Neural progenitor cell (in vitro differentiated cells): Measurements from ENCODE around the gene TRAPPC12. TPM values are rescaled to one million over a fixed set of nuclear protein-coding genes. Genes with fewer than 3 reads are reported as not detected.
A peak's percentile ranks its signal among the peaks of the same experiment; 100 is the strongest.
"Not testable (repeated sequence)": the region's sequence is repeated elsewhere in the genome, so short reads cannot be mapped to it uniquely, and the experiment has no call there.

Experiments used
- DNase-seq: peaks from one replicate; pipeline ENCODE4 v3.0.0-alpha.2; 2016; ENCODE audit warnings: low spot score
- H2AFZ ChIP-seq: fragments of 200-600 bp; sonication (generic); replicated peaks from 2 replicates; pipeline ENCODE4 v1.6.1; 2016; ENCODE audit warnings: antibody characterized with exemption
- H3F3A ChIP-seq: fragments of 200-600 bp; sonication (generic); 2 replicates; pipeline ENCODE4 v1.6.1; 2016; ENCODE audit warnings: antibody characterized with exemption, low read depth
- H3K27ac ChIP-seq: fragments of 200-600 bp; sonication (generic); 2 replicates; pipeline ENCODE4 v1.5.1; 2016; ENCODE audit warnings: mild to moderate bottlenecking
- H3K27me3 ChIP-seq: fragments of 200-600 bp; sonication (generic); 2 replicates; pipeline ENCODE4 v1.6.1; 2016; ENCODE audit warnings: mild to moderate bottlenecking, moderate library complexity
- H3K36me3 ChIP-seq: fragments of 200-600 bp; sonication (generic); 2 replicates; pipeline ENCODE4 v1.5.1; 2016
- H3K4me1 ChIP-seq: fragments of 200-600 bp; sonication (generic); 2 replicates; pipeline ENCODE4 v1.6.1; 2016; ENCODE audit warnings: mixed run types
- H3K4me2 ChIP-seq: fragments of 200-600 bp; sonication (generic); 2 replicates; pipeline ENCODE4 v1.6.1; 2016
- H3K4me3 ChIP-seq: fragments of 200-600 bp; sonication (generic); 2 replicates; pipeline ENCODE4 v1.5.1; 2016
- H3K79me2 ChIP-seq: fragments of 200-600 bp; sonication (generic); 2 replicates; pipeline ENCODE4 v1.6.1; 2016; ENCODE audit warnings: low read depth
- H3K9ac ChIP-seq: fragments of 200-600 bp; sonication (generic); 2 replicates; pipeline ENCODE4 v1.6.1; 2016
- H3K9me3 ChIP-seq: fragments of 200-600 bp; sonication (generic); 2 replicates; pipeline ENCODE4 v1.5.1; 2016; ENCODE audit warnings: low read depth
- H4K20me1 ChIP-seq: fragments of 200-600 bp; sonication (generic); 2 replicates; pipeline ENCODE4 v1.6.1; 2016; ENCODE audit warnings: low read depth
- H3K27ac Mint-ChIP-seq: 3 replicates; pipeline ENCODE4 v1.8.0; 2021; ENCODE audit warnings: mixed read lengths
- H3K27me3 Mint-ChIP-seq: 2 replicates; pipeline ENCODE4 v1.8.0; 2022; ENCODE audit warnings: low read depth, mild to moderate bottlenecking, inconsistent platforms, moderate library complexity, mixed read lengths; ENCODE audit not compliant: insufficient read depth
- H3K36me3 Mint-ChIP-seq: 3 replicates; pipeline ENCODE4 v1.8.0; 2021; ENCODE audit warnings: mixed read lengths
- H3K4me1 Mint-ChIP-seq: 3 replicates; pipeline ENCODE4 v1.8.0; 2021; ENCODE audit warnings: mixed read lengths
- H3K4me3 Mint-ChIP-seq: 3 replicates; pipeline ENCODE4 v1.8.0; 2021; ENCODE audit warnings: mild to moderate bottlenecking, moderate library complexity, mixed read lengths
- H3K9me3 Mint-ChIP-seq: 3 replicates; pipeline ENCODE4 v1.8.0; 2020; ENCODE audit warnings: mixed read lengths
- CTCF ChIP-seq: fragments of 200-600 bp; sonication (generic); IDR thresholded peaks from 2 replicates; pipeline ENCODE4 v1.5.1; 2017; ENCODE audit warnings: antibody characterized with exemption, mild to moderate bottlenecking
- EZH2 ChIP-seq: fragments of 200-600 bp; sonication (generic); IDR thresholded peaks from 2 replicates; pipeline ENCODE4 v1.6.1; 2017; ENCODE audit warnings: antibody characterized with exemption, mild to moderate bottlenecking, moderate library complexity
- EZH2phosphoT487 ChIP-seq: fragments of 200-600 bp; sonication (generic); IDR thresholded peaks from 2 replicates; pipeline ENCODE4 v1.6.1; 2017; ENCODE audit warnings: antibody characterized with exemption
- total RNA-seq: library from RNA; depleted of rRNA; stranded (reverse); fragments of >200 nt; gene quantifications from 2 replicates; pipeline ENCODE4 v1.2.3, GENCODE V29; 2015; ENCODE audit warnings: low replicate concordance

TRAPPC12 gene
- total RNA-seq, 1 donor from 2014 or later = 59.5 TPM

GRCh38 chr2:3368261-3368722 lies 11.2 kb upstream of the TRAPPC12 start:
- Mint-ChIP-seq H3K36me3 (peaks cover 22% of the 10 kb centered on the region), H3K27ac (no peak overlapping the region), H3K27me3 (peaks cover 2% of the 10 kb centered on the region), H3K4me1 (peaks cover 9% of the 10 kb centered on the region), H3K4me3 (no peak overlapping the region), H3K9me3 (peaks cover 28% of the 10 kb centered on the region)
- Histone ChIP-seq H3K9me3 (no peaks in the 10 kb centered on the region), H2AFZ (no peak overlapping the region), H3F3A (peaks cover 3% of the 10 kb centered on the region), H3K9ac (no peak overlapping the region), H3K4me2 (no peak overlapping the region), H3K27me3 (no peaks in the 10 kb centered on the region), H4K20me1 (peaks cover 11% of the 10 kb centered on the region), H3K27ac (no peak overlapping the region), H3K4me1 (peaks cover 3% of the 10 kb centered on the region), H3K79me2 (peaks cover 46% of the 10 kb centered on the region), H3K36me3 (no peaks in the 10 kb centered on the region), H3K4me3 (no peak overlapping the region)
- DNase-seq = no peak
- TF ChIP-seq EZH2 = no peak
- no peak for TF ChIP-seq EZH2phosphoT487
- TF ChIP-seq CTCF = no peak

- not testable (repeated sequence) for H3K4me3 ChIP-seq, H3K27me3 Mint-ChIP-seq, H3F3A ChIP-seq
Observed at GRCh38 chr2:3369340-3370181, 9.9 kb upstream of the TRAPPC12 start.

GRCh38 chr2:3376821-3377220 lies 2.7 kb upstream of the TRAPPC12 start:
- Histone ChIP-seq H3K4me2 (peak overlapping the region; percentile 80), H3K27me3 (no peaks in the 10 kb centered on the region), H4K20me1 (peaks cover 5% of the 10 kb centered on the region), H2AFZ (no peak overlapping the region), H3K79me2 (peaks cover 45% of the 10 kb centered on the region), H3K27ac (no peak overlapping the region), H3K9ac (peak overlapping the region; percentile 43), H3F3A (peaks cover 10% of the 10 kb centered on the region), H3K4me1 (peaks cover 9% of the 10 kb centered on the region), H3K36me3 (no peaks in the 10 kb centered on the region), H3K4me3 (peak overlapping the region; percentile 69), H3K9me3 (no peaks in the 10 kb centered on the region)
- Mint-ChIP-seq H3K27ac (no peak overlapping the region), H3K9me3 (peaks cover 2% of the 10 kb centered on the region), H3K4me3 (peak overlapping the region; percentile 97), H3K4me1 (peaks cover 33% of the 10 kb centered on the region), H3K27me3 (no peaks in the 10 kb centered on the region), H3K36me3 (peaks cover 4% of the 10 kb centered on the region)
- TF ChIP-seq EZH2 = no peak
- no peak for TF ChIP-seq EZH2phosphoT487
- no peak for TF ChIP-seq CTCF
- no peak for DNase-seq

More at GRCh38 chr2:3369340-3370181, 9.9 kb upstream of the TRAPPC12 start:
- DNase-seq, H3K4me3 Mint-ChIP-seq, H3K9me3 ChIP-seq, H3K27me3 ChIP-seq, H3K27ac Mint-ChIP-seq, H3K4me1 ChIP-seq, H2AFZ ChIP-seq, H3K36me3 ChIP-seq, H3K9ac ChIP-seq, H3K4me1 Mint-ChIP-seq, H3K4me2 ChIP-seq, H3K27ac ChIP-seq, H4K20me1 ChIP-seq: not testable (repeated sequence)
- Mint-ChIP-seq H3K9me3 (peaks cover 28% of the 10 kb centered on the region), H3K36me3 (peaks cover 22% of the 10 kb centered on the region)
- H3K79me2 ChIP-seq = peaks cover 33% of the 10 kb centered on the region

GRCh38 chr2:3377279-3377611 lies 2.2 kb upstream of the TRAPPC12 start:
- TF ChIP-seq EZH2 (no peak), CTCF (no peak), EZH2phosphoT487 (no peak)
- Mint-ChIP-seq H3K36me3 (peaks cover 5% of the 10 kb centered on the region), H3K4me3 (peak overlapping the region; percentile 97), H3K4me1 (peaks cover 33% of the 10 kb centered on the region), H3K9me3 (peaks cover 2% of the 10 kb centered on the region), H3K27ac (peak overlapping the region; percentile 88), H3K27me3 (no peaks in the 10 kb centered on the region)
- H3F3A ChIP-seq = peaks cover 10% of the 10 kb centered on the region
- peaks cover 5% of the 10 kb centered on the region for H4K20me1 ChIP-seq
- H3K79me2 ChIP-seq = peaks cover 46% of the 10 kb centered on the region
- H3K36me3 ChIP-seq = no peaks in the 10 kb centered on the region
- H3K27ac ChIP-seq = no peak overlapping the region
- peak overlapping the region; percentile 43 for H3K9ac ChIP-seq
- peaks cover 9% of the 10 kb centered on the region for H3K4me1 ChIP-seq
- DNase-seq = no peak
- peak overlapping the region; percentile 69 for H3K4me3 ChIP-seq
- no peaks in the 10 kb centered on the region for H3K27me3 ChIP-seq
- H2AFZ ChIP-seq = no peak overlapping the region
- H3K4me2 ChIP-seq = peak overlapping the region; percentile 80
- H3K9me3 ChIP-seq = no peaks in the 10 kb centered on the region
